Activated CD4-positive, alpha-beta T cell treated with anti-CD3 and anti-CD28 coated beads, Interleukin-2, amount 50 U/mL, for 48 hours (primary cell): ENCODE results near the gene IQSEC1.
A peak's percentile ranks its signal among the peaks of the same experiment; 100 is the strongest.

Experiments
- DNase-seq, 2 experiments: peaks; one replicate each; pipeline ENCODE4 v3.0.0-alpha.2; 2020

Gene IQSEC1

DNA sequence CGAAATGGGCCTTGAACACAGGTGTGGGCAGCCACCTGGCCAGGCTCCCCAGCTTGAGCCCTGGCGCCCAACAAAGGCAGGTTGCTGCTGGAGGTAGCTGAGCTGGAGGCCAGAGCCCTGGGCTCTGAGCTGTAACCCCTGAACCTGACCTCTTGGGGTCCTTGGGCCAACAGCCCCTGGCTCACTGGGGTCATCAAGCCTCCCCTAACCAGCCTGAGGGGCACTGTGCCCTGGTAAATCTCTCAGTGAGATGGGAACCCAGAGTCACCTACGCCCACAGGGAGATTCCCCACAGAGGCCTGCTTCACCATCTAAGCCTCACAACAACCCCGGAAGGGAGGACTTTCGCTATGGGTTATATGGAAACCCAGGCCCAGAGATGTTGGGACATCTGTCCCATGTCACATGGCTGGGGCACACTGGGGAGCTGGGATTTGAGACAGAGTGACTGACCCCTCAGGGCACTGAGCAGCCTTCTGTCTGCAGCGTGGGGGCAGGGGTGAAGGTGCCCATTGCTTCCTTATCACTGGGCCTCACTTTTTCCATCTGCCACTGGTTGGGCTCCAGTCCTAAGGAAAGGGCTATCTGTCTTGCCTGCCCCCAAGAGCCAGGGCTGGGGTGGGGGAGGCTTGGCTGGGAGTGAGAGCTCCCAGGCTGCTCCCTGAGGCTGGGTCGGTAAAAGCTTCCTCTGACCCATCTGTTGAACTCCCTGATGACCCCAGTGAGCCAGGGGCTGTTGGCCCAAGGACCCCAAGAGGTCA lies 59.1 kb downstream of the IQSEC1 start:
- peak; percentile 64 to 74 for DNase-seq

DNA sequence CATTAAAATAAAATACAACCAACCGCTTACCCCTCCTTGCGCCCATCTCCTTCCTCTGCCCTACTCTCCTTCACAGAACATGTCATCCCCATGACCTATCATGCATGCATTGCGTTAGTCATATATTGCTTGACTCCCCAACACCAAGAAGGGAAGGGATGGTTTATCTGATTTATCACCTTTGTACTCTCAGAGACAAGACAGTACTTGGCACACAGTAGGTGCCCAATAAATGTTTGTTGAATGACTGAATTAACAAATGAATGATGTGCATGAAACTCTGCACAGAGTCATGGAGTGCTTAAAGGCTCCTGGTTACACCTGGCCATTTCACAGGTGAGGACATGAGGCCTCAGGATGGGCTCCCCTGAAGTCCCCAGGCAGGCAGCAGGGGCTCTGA lies 59.7 kb downstream of the IQSEC1 start:
- no peak for DNase-seq

DNA sequence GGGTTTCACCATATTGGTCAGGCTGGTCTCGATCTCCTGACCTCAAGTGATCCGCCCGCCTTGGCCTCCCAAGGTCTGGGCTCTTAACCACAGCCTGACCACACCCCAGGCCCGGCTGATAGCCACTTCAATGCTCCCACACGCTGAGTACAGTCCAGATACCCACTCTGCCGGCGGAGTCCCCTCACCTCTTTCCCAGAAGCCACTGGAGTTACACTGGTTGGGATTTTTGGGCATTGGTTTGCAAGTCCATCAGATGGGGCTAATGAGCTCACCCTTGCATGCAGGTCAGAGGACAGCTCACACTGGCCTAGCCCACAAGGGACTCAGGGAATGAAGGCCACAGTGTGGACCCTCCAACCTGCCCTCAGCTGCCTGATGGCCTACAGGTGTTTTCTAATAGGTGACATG lies 60.1 kb downstream of the IQSEC1 start:
- DNase-seq: no peak

DNA sequence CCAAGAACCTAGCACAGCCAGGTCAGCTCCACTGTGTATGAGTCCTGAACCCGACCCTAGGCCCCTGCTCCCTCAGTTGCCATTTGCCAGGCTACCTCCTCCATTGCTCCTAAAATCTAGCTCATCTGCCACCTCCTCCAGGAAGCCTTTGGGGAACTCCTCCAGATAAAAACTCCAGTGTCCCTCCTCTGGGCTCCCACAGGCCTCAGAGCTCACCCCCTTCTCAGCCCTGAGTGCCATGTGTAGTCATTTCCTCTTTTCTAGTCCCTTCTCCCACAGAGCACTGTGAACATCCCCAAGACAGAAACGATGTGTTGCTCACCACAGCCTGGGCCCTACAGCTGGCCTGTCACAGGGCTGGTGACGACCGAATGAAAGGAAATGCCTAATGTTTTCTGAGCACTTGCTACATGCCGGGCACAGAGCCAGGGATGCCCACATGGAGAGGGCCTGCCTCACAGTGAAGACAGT lies 61.0 kb downstream of the IQSEC1 start:
- peak; percentile 77 to 80 for DNase-seq

DNA sequence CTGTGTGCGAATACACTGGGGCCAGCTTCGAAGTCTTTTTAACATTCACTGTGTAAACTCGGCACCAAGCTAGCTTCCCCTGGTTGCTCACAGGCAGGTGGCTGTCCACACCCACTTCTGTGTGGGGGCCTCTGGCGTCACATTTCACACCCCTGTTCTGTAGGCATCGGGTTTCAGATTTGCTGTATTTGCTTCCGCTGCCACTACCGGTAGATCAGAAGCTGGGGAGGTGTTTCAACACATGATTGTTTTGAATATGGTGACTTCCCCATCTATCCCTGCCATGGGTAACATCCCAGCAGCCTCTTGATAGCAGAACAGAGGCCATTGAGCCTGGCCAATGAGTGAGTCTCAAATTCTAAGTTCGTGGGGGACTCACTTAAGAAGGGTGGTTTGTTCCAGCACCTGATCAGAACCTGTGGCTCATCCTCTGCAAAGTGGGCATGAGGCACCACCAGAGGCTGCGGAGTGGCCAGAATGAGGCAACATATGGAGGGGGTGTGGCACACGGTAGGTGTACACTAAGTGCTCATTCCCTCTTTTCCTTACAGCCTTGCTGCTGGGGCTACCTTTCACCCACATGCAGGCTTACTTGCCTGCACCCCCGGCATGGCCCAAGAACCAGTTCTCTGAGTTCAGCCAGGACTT lies 61.5 kb downstream of the IQSEC1 start:
- DNase-seq: peak; percentile 80 to 89

DNA sequence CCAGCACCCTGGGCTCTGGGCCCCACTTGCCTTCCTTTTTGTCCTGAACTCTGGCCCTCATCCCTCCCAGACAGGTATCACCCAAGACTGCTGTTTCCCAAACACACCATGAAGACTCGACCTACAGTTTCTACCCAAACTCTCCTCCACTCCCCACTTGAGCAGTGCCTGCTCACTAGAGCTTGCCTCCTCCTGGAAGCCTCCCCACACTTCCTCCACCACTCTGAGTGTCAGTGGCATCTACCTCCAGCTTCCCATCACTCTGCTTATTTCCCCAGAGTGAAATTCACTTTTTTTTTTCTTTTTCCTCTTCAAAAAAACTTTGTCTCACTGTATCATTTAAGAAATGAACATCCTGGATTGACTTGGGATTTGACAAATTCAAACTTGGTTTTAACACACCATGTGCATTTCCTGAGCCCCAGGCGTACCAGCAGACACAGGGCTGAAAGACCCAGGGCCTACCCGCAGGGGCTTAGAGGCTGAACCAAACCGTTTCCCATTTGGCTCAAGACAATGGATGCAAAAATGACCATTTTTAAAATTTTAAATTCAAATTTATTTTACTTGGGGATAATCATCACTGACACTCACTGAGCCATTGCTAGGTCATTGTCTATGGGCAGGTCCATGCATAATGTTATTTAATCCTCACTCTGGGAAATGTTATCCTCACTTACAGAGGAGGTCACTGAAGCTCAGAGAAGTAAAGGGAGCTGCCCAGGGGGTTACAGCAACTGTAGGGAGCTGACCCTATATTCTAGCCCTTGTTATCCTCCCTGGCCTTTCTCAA lies 62.3 kb downstream of the IQSEC1 start:
- no peak for DNase-seq

DNA sequence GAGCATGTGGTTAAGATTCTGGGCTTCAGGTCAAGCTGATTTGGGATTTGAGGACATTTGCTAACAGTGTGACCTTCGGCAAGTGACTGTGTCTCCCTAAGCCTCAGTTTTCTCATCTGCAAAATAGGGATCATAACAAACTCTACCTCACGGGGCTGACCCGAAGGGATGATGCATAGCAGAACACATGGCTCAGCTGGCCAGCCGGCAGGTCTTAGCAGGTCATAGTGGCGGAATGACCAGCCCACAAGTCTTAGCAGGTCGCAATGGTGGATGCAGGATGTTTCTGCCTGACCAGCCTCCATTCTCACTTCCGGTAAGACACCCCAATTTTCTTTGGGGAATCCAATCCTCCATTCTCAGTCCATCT lies 63.3 kb downstream of the IQSEC1 start:
- DNase-seq: no peak

DNA sequence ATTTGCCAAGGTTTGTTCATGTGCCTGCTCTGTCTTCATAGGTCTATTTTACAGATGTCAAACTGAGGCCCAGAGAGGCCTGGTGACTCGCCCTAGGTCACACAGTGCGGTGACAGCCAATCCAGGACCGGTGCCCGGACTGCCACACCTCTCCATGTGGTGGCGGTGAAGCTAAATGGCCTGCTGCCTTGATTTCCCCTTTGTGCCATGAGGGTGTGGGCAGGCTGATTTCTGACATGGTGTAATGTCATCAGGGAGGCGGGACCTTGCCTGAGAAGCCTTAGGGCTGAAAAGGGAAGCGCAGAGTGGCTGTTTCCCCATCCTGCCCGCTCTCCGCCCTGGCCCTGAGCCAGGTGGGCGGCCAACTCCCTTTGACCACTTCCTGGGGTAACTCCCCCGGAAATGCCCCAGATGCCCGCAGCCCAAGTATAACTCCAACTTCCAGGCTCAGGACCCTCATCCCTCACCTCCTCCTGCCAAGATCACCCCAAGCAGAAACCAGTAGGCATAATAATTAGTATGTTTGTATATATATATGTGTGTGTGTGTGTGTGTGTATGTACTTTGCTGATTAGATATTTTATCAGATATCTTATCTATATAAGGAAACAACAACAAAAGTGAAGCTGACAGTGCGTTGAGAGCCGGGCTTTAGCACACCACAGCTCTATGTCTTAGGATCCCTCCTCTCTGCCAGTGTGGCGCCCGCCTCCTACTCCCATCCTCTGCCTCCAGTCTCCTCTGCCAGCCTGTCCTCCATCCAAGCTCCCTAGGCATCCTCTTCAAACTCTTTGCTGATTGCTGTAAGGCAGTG lies 63.9 kb downstream of the IQSEC1 start:
- DNase-seq: peak; percentile 70 to 72

DNA sequence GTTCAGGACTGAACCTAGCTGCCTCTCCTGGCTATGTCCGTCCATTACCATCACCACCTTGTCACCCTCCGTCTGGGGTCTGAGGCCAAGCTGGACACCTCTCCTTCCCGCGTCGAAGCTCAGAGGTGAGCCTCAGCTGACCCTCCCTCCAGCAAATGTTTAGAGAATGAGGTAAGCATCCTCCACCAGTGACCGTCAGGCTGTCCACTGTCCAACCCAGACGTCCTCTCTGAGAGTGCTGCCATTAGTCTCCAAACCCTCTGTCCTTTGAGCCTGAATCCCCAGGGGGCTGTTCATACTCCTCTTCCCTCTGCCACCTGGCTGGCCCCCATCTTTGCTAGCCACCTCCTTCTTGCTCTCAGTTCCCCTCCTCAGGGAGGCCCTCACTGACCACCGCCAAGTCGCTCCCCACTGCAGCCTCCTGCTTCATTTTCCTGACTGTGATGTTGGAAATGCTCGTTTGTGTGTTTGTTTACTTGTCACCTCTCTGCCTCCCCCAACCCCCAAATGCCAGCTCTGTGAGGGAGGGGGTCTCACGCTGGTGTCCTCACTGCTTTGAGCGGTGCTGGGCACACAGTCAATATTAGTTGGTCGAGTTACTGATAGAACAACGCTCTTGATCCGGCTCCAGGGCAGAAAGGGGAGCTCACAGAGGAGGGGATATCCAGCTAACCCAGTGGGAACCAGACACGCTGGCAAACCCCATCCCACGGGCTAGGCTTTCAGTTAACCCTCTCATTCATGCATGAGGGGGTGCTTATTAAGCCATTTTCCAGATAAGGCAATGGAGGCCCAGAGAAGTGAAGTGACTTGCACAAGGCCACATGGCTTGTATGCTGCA lies 64.9 kb downstream of the IQSEC1 start:
- no peak for DNase-seq

DNA sequence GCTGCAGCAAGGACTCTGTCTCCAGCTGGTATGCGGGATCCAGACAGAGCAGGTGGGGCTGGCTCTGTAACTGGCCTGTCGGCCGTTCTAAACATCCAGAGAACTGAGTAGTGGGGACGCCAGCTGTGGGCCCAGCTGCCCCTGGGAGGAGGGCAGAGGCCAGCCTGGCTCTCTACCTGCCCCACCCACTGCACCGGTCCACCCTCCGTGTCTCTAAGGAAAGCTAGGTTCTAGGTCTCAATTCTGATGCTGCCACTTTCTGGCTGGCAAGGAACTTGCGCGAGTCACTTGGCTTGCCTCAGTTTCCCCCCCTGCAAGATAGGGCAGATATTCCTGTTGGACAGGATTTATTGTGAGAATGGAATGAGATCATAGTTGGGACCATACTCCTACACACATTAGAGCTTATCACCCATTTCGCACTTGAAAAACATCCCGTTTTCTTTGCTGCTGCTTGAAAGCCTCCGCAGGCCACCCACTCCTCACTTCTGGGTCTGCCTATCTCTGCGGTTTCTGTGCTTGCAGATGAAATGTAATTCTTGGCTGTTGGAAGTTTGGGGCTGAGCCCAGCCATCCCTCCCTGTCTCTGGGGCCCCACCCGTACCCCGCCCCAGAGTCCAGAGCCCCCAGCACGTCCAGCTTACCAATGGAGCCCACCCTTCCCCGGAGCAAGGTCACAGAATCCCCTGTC lies 65.8 kb downstream of the IQSEC1 start:
- no peak for DNase-seq

DNA sequence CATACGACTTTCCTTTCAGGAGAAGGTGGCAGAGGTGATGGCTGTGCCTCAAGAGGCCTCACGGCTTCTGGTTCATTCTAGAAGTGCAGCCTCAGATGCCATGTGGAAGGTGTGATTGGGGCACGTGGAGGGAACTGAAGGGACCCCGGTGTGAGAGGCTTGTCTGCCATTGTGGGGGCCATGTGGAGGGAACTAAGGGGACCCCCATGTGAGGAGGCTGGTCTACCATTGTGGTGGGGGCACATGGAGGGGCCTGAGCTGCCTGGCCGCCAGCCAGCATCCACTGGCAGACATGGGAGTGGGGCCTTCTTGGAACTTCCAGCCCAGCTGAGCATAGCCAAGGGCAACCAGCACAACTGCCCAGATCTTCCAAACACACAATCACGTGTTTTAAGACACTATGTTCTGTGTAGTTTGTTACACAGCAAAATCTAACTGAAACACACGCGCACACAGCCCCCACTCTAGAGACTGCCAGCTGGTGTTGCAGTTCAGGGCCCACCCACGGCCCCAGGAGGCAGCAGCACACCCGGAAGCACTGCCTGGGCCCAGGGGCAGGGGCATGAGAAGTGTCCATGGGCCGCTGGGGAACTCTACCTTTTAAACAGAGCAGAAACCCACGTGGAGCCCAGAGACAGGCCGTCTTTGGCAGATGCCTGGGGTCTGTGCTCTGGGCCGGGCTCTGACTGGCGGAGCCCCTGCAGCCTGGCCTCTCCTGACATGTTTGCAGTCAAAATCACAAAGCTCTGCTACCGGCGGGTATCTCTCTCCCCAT lies 66.8 kb downstream of the IQSEC1 start:
- DNase-seq: no peak

DNA sequence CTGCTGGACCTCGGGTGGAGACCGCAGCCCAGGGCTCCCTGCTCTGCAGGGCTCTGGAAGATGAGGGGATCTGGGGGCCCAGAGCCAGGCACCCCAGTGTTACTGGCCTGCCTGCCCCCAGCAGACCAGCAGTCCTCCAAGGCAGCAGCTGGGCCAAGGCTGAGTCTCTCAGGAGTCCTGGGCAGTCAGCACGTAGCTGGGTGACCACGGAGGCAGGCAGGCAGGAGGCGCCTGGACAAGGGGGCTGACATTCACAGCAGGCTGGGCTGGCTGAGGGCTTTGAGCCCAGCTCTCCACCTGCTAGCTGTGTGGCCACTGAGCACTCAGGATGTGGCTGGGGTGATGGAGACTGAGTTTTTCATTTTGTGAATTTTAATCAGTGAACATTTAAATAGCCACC lies 67.9 kb downstream of the IQSEC1 start:
- DNase-seq: no peak

DNA sequence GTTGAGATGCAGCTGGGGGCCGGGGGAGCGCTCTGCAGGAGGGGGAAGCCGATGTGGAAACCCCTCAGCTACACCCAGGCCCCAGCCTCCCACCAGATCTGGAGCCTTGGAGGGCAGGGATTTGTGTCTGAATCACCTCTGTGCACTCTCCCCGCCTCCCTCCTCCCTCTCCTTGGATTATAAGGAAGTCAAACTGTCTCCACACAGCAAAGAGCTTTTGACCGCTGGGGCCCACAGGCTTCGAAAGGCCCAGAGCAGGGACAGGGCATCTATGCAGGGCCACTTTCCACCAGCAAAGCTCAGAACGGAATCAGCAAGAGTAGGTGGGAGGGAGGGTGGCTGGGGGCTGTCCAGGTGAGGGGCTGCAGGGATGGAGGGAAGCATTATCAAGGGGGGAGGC lies 68.9 kb downstream of the IQSEC1 start:
- DNase-seq: no peak

DNA sequence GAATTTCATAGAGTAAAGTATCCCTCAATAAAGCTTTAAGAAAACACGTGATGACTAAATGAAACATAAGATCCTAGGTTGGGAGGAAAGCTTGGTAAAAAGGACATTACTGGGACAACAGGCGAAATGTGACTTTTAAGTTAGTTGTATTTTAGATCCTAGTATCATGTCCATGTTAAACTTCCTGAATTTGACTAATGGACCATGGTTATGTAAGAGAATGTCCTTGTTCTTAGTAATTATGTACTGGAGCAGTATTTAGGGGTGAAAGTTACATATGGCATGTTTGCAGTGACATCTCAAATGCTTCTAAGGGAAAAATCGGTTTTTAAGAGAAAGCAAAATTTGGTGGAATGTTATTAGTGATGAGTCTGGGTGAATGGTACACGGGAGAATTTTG lies 69.6 kb downstream of the IQSEC1 start:
- DNase-seq: no peak

DNA sequence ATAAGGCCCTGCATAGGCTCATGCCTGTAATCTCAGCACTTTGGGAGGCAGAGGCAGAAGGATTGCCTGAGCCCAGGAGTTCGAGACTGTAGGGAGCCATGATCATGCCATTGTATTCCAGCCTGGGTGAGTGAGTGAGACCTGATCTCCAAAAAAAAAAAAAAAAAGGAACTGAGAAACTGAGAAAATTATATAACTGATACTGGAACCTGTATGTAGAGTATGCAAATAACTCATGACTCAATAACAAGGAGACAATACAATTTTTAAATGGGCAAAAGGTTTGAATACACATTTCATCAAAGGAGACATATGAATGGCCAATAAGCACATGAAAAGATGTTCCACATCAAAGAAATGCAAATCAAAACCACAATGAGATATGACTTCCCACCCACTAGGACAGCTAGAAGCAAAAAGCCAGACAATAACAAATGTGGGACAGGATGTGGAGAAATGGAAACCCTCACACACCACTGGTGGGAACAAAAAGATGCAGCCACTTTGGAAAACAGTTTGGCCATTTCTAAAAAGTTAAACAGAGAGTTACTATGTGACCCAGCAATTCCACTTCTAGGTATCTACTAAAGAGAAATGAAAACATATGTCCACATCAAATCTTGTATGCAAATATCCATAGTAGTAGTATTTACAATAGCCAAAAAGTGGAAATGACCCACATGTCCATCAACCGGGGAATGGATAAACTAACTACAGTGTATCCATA lies 70.7 kb downstream of the IQSEC1 start:
- DNase-seq: no peak

DNA sequence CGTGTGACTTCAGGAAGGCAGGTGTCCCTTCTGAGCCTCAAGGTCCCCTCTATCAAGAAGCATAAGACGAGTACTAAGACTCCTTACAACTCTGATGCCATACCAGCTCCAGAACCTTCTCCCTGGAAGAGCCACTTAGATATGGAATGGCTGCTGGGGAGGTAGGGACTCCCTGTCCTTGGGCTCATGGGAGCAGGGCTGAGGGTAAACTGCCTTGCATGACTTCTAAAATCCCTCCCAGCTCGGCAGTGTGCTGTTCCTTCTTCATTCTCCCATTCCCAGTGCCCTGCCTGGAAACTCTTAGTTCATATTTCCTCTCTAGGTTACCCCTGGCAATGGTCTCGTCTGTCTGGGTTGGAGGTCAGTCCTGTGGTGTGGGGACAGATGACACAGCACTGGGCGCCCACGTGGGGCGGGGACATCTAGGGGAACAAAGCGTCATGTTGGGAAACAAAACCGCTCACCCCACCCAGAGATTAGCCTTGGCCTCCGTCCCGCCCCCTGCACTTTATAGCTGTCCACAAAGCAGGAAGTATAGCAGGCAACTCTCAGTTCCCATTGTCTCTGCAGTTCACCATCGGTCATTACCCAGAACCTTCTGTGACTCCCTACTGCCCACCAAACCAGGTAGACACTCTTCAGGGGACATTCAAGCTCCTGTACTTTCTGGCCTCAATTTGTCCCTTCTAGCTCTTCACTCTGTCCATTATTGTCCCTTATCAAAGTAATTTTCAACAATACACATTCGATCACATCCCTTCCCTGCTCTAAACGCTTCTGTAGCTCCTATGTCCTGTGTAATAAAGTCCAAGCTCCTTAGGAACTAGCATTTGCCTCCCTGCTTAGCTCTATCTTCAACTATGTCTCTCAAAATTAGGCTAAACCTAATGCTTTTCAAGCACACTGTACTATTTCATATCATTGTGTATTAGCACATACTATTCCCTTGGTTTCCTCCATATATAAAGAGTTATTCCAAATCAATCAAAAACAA lies 73.8 kb downstream of the IQSEC1 start:
- no peak for DNase-seq

DNA sequence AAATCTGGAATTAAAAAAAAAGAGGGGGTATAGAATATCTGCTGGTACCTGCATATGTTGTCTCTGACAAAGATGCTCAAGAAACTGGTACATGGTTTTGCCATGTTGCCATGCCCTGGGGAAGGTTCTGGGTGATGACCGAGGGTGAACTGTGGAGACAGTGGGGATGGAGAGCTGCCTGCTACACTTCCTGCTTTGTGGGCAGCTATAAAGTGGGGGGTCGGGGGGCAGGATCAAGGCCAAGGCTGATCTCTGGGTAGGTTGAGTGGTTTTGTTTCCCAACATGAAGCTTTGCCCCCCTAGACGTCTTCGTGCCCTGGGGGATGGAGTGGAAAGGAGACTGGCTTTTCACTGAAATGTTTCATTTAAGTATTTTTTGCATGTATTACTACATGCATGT lies 74.6 kb downstream of the IQSEC1 start:
- DNase-seq: no peak

DNA sequence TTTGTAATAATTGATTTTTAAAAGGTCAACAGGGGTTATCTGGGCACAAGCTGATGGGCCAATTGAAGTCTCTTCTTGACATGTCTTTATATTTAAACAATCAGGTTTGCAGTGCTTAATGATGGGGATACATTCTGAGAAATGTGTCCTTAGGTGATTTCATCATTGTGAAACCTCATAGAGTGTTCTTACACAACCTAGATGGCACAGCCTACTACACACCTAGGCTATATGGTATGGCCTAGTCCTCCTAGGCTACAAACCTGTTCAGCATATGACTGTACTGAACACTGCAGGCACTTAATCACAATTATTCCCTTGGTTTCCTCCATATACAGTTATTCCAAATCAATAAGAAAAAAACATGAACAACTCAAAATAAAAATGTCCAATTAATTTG lies 75.8 kb downstream of the IQSEC1 start:
- DNase-seq: no peak

DNA sequence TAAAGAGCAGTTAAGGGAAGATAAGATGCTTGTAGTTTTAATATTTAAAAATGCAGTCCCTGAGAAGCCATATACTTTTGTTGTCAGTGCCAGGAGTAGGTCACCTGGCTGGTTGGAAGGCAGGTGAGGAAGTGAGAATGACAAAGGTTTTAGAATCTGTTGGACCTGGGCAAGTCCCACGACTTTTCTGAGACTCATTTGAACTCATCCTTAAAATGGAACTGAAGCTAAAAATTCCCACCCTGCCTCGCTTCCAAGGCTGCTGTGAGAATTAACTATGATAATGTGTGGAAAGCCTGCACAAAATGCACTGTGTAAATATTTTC lies 77.1 kb downstream of the IQSEC1 start:
- no peak for DNase-seq
